Measurements from ENCODE around the gene HLA-B. TPM values are rescaled to one million over a fixed set of nuclear protein-coding genes. Genes with fewer than 3 reads are reported as not detected.

Gene HLA-B
- total RNA-seq, 1 experiment from 2014 or later: not detected

DNA sequence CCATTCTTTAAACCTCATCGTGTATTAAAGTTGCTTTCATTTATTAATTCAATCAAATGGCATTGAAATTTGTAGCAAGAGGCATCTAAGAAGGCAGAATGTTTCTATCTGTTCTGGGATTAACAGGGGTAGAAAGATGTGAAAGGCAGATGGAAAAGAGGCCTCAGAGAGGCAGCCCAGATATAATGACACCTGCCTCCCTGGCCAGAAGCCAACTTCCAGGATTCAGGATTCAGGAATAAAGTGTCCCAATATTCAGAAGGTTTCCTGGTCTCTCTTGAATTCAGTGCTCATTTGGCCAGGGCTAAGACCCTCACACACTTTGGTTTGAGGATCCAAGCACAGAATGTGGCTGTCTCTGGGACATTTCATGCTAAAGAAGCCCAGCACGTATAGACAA is 39.9 kb downstream of the HLA-B start:
- no peaks in the 10 kb centered on the region for H3K27me3 ChIP-seq
- no peak overlapping the region for H3K27ac ChIP-seq
- no peaks in the 10 kb centered on the region for H3K4me1 ChIP-seq
- peak in 1 of 2 experiments; percentile 7 for DNase-seq
- no peak overlapping the region for H3K4me3 ChIP-seq
- H3K9me3 ChIP-seq (replicated peaks): no peaks in the 10 kb centered on the region
- H3K36me3 ChIP-seq: no peaks in the 10 kb centered on the region

DNA sequence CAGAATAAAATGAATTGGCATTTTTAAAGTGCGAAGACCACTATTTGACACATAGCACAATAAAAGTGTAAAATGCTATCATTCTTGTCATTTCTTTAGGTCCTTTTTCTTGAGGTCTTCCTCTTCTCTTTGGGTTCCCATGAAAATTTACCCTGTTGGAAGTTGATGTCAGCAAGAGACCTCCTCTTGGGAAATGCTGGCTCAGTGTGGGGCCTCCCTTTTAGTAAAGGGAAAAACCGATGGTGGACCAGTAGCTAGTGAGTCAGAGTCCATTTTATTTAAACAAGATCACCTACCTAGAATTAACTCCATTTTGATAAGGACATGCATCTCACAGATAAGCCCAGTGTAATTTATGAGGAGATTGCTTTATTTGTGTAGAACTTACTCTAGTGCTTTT is 47.3 kb downstream of the HLA-B start:
- H3K27me3 ChIP-seq: 0 out of 2 replicates have a peak, but pooled peaks cover 3% of the 10 kb centered on the region
- H3K4me1 ChIP-seq: no peaks in the 10 kb centered on the region
- DNase-seq: no peak
- no peak overlapping the region for H3K4me3 ChIP-seq
- H3K36me3 ChIP-seq: no peaks in the 10 kb centered on the region
- no peak overlapping the region for H3K27ac ChIP-seq
- no peaks in the 10 kb centered on the region for H3K9me3 ChIP-seq (replicated peaks)

DNA sequence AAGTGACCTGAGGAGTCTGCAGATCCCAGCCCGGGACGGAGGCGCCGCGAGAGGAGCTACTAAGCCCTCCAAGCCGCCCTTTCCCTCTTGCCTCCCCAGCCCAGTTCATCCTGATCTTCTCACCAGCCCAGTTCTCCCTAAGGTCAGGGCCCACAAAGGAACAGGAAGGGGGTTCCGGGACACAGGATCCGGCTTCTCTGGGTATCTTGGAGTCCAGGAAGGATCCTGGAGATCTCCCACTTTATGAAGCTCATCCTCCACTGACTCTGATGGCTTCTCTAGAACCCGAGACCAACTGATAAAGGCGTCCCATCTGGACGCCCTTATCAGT is 48.2 kb downstream of the HLA-B start:
- DNase-seq: no peak
- Histone ChIP-seq H3K27ac (no peak overlapping the region), H3K4me1 (no peaks in the 10 kb centered on the region), H3K27me3 (0 out of 2 replicates have a peak, but pooled peaks cover 3% of the 10 kb centered on the region), H3K9me3 (replicated peaks) (no peaks in the 10 kb centered on the region), H3K36me3 (no peaks in the 10 kb centered on the region), H3K4me3 (no peak overlapping the region)

DNA sequence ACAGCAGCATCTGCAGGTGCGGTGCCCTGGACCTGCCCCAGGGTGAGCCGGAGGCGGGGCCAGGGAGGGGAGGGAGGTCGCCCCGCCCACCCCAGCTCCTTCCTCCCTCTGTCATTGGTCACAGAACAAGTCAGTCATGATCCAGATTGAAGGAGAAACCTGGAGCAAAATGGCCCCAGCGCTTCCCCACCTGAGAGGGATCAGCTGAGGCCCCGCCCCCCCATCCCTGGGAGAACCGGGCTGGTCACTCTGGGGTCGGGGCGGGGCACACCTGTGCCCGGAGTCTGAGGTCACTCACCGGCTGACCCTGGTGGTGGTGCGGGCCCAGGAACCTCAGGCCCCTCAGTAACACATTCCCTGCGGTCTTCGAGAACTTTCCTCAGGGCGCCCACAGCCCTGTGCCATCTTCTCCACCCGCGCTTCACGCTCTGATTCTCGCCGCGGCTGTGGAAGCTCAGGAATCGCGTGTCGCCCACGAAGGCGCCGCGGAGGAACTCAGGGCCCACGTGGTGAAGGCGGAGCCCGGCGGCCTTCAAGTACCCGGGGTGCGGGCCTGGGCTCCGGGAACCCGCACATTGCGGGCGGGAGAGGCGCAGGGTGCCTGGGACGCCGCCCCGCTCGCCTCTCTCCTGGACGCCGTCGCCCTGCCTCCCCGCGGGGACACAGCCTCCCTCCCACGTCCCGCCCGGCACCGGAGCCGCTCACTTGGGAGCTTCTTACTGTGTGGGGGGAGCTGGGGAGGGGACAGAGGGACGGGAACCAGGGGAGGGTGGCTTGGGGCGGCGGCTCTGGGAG is 48.7 kb downstream of the HLA-B start:
- Histone ChIP-seq H3K27me3 (0 out of 2 replicates have a peak, but pooled peaks cover 3% of the 10 kb centered on the region), H3K4me1 (no peaks in the 10 kb centered on the region)
- no peak for DNase-seq

DNA sequence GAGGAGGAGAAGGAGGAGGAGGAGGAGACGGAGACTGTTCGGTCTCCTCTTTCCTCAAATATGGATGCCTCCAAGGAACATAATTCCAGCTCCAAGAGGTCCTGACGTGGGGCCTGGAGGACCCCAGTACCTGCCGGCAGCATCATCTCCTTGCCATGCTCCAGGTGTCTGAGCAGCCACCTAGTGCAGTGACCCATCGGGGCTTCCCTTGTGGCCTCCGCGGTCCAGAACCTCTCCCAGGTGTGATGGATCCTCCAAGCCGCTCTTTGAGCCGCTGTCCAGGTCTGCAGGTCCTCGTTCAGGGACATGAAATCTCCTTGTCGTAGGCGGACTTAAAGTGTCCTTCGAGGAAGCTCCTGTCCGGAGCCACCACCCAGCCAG is 49.3 kb downstream of the HLA-B start:
- no peak overlapping the region for H3K27ac ChIP-seq
- H3K4me1 ChIP-seq: no peaks in the 10 kb centered on the region
- 0 out of 2 replicates have a peak, but pooled peaks cover 3% of the 10 kb centered on the region for H3K27me3 ChIP-seq
- no peaks in the 10 kb centered on the region for H3K9me3 ChIP-seq (replicated peaks)
- no peak overlapping the region for H3K4me3 ChIP-seq
- no peaks in the 10 kb centered on the region for H3K36me3 ChIP-seq
- DNase-seq: no peak

More for the DNA sequence above, 48.7 kb downstream of the HLA-B start:
- Histone ChIP-seq H3K36me3 (no peaks in the 10 kb centered on the region), H3K9me3 (replicated peaks) (no peaks in the 10 kb centered on the region), H3K4me3 (no peak overlapping the region), H3K27ac (no peak overlapping the region)

DNA sequence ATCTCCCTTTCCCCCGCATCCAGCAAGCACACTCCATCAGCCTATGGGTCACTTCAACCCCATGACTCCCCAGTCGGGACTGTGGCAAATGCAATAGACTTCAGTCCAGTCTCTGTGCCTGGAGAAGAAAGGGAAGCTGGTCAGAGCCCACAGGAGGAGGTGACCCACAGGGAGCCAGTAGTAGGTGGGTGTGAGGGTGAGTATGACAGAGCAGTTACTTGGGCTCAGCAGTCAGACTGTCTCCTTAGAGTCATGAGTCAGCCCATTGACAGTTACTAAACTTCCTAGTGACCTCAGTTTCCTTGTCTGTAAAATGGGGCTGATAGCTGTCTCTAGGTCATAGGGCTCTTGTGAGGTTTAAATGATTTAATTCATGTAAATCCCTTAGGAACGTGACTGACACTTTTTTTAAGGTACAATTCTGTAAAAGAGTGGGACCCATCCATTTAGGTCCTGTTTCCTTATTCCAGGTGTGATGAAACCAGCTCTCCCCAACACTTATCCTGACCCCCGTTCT is 51.2 kb downstream of the HLA-B start:
- Histone ChIP-seq H3K36me3 (no peaks in the 10 kb centered on the region), H3K27ac (no peak overlapping the region), H3K4me1 (no peaks in the 10 kb centered on the region), H3K27me3 (no peaks in the 10 kb centered on the region), H3K4me3 (no peak overlapping the region), H3K9me3 (replicated peaks) (no peaks in the 10 kb centered on the region)
- no peak for DNase-seq

DNA sequence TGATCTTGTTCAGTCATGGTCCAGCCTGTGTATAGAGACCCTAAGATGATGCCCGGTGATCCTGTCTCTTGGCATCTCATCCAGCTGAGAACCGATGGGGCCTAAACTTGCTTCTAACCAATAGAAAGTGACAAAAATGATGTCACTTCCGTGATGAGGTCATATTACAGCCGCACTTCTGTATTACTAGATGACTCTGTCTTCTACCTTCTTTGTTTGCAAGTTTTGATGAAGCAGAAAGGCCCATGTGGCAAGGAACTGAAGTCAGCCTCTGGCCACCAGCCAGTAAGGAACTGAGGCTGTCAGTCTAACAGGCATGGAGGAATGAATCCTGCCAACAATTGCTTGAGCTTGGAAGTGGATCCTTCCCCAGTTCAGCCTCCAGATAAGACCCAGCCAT is 52.3 kb downstream of the HLA-B start:
- no peaks in the 10 kb centered on the region for H3K4me1 ChIP-seq
- H3K27ac ChIP-seq: no peak overlapping the region
- H3K27me3 ChIP-seq: no peaks in the 10 kb centered on the region
- H3K4me3 ChIP-seq: no peak overlapping the region
- H3K9me3 ChIP-seq (replicated peaks): no peaks in the 10 kb centered on the region
- no peak for DNase-seq
- H3K36me3 ChIP-seq: no peaks in the 10 kb centered on the region

Other genes with a start within 250 kb of the HLA-B start
- 2.3 and 3.4 TPM in 2 replicates for gene C6orf15, start 244.6 kb downstream of the HLA-B start, total RNA-seq (2014; rRNA removed; shearing (Covaris generic))
- gene PSORS1C1, start 242.4 kb downstream of the HLA-B start, total RNA-seq (2014; rRNA removed; shearing (Covaris generic)): 0.48 and 0.67 TPM in 2 replicates
- 0.06 TPM in 1 of 2 replicates, not detected in the other for gene CDSN, start 236.7 kb downstream of the HLA-B start, total RNA-seq (2014; rRNA removed; shearing (Covaris generic))
- not detected in 2 replicates for gene PSORS1C2, start 218.1 kb downstream of the HLA-B start, total RNA-seq (2014; rRNA removed; shearing (Covaris generic))
- 21.7 and 26.6 TPM in 2 replicates for gene CCHCR1, start 199.4 kb downstream of the HLA-B start, total RNA-seq (2014; rRNA removed; shearing (Covaris generic))
- gene TCF19, start 198.6 kb downstream of the HLA-B start, total RNA-seq (2014; rRNA removed; shearing (Covaris generic)): 22.7 and 26.8 TPM in 2 replicates
- 2.4 and 5.7 TPM in 2 replicates for gene POU5F1, start 186.5 kb downstream of the HLA-B start, total RNA-seq (2014; rRNA removed; shearing (Covaris generic))
- gene HLA-C, start 85.1 kb downstream of the HLA-B start, total RNA-seq (2014; rRNA removed; shearing (Covaris generic)): 0.73 TPM in 1 of 2 replicates, not detected in the other
- gene MICA, start 46.4 kb upstream of the HLA-B start, total RNA-seq (2014; rRNA removed; shearing (Covaris generic)): 6.8 and 7.7 TPM in 2 replicates
- not detected in 2 replicates for gene MICB, start 141.0 kb upstream of the HLA-B start, total RNA-seq (2014; rRNA removed; shearing (Covaris generic))
- gene MCCD1, start 171.8 kb upstream of the HLA-B start, total RNA-seq (2014; rRNA removed; shearing (Covaris generic)): not detected in 2 replicates
- 673 and 762 TPM in 2 replicates for gene DDX39B, start 184.8 kb upstream of the HLA-B start, total RNA-seq (2014; rRNA removed; shearing (Covaris generic))
- 0.91 and 1.4 TPM in 2 replicates for gene ATP6V1G2, start 189.4 kb upstream of the HLA-B start, total RNA-seq (2014; rRNA removed; shearing (Covaris generic))
- 8.5 and 10.6 TPM in 2 replicates for gene NFKBIL1, start 190.4 kb upstream of the HLA-B start, total RNA-seq (2014; rRNA removed; shearing (Covaris generic))
- not detected in 2 replicates for gene LTA, start 215.1 kb upstream of the HLA-B start, total RNA-seq (2014; rRNA removed; shearing (Covaris generic))
- not detected in 2 replicates for gene TNF, start 218.4 kb upstream of the HLA-B start, total RNA-seq (2014; rRNA removed; shearing (Covaris generic))
- gene LTB, start 225.2 kb upstream of the HLA-B start, total RNA-seq (2014; rRNA removed; shearing (Covaris generic)): not detected in 2 replicates
- gene LST1, start 229.1 kb upstream of the HLA-B start, total RNA-seq (2014; rRNA removed; shearing (Covaris generic)): not detected in 2 replicates
- gene NCR3, start 235.8 kb upstream of the HLA-B start, total RNA-seq (2014; rRNA removed; shearing (Covaris generic)): not detected in 2 replicates